NCI-H1694 treated with DMSO at 0.1 percent for 48 hours (cell line): ENCODE data around the gene CLRN2.

Experiments used
- DNase-seq: peaks from one replicate; lab custom pipeline; 2025; lab: John Stamatoyannopoulos, UW

Gene CLRN2

GRCh38 chr4:17514865-17515264 is at the start of gene CLRN2:
Gene CLRN2 (plus strand): TSS chr4:17515165. CDS start chr4:17515267, 102 bp downstream.
- no peak for DNase-seq

- peak; percentile 4 for DNase-seq
Measured at GRCh38 chr4:17468619-17469221, 46.2 kb upstream of the CLRN2 start.

- no peak for DNase-seq
Measured at GRCh38 chr4:17469931-17470674, 44.9 kb upstream of the CLRN2 start.

GRCh38 chr4:17475481-17475880 is 39.5 kb upstream of the CLRN2 start:
- no peak for DNase-seq

GRCh38 chr4:17476853-17477252 is 38.1 kb upstream of the CLRN2 start:
- no peak for DNase-seq

- DNase-seq = no peak
Measured at GRCh38 chr4:17477774-17478472, 37.0 kb upstream of the CLRN2 start.

- no peak for DNase-seq
Measured at GRCh38 chr4:17480210-17480927, 34.6 kb upstream of the CLRN2 start.

GRCh38 chr4:17480955-17481354 is 34.0 kb upstream of the CLRN2 start:
- DNase-seq = no peak

GRCh38 chr4:17482716-17483115 is 32.2 kb upstream of the CLRN2 start:
- no peak for DNase-seq

DNA sequence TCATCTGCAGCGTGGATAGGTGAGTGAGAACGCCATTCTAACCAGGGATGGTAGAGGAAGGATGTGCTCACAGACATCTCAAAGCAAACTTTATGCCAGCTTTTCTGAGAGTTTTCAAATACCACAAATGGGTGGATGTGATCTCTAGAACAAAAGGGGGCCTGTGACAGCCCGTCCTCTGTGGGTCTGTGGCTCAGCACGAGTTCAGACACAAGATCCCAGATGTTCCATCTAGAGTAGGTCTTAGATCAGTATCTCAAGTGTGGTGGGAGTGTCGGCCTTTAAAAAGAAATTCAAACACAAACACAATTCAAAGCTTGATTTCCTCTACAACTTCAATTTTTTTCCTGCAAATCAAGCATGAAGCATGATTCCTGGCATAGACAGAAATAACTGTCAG is 25.8 kb upstream of the CLRN2 start:
- DNase-seq = no peak

- DNase-seq = no peak
Measured at GRCh38 chr4:17489721-17490120, 25.2 kb upstream of the CLRN2 start.

DNA sequence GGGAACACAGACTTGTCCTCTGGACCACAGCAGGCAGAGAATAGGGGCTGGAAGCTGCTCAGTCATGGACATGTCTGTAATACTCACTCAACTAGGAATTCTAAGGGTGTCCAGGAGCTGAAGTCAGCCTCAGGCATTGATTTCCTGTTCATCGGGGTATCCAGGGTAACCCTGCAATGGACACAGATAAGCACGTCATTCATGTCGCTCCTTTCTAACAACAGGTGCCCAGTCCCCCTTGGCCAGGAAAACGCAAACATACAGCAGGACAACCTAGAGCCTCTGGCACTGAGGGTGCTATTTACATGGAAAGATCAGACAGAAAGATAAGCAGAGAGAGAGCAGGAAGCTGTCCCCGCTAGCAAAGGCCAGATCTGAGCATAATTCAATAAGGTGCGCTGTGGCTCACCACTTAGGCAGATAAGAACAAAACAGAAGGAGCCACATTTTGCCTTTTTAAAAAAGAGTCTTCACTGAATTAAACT is 24.3 kb upstream of the CLRN2 start:
- no peak for DNase-seq

DNA sequence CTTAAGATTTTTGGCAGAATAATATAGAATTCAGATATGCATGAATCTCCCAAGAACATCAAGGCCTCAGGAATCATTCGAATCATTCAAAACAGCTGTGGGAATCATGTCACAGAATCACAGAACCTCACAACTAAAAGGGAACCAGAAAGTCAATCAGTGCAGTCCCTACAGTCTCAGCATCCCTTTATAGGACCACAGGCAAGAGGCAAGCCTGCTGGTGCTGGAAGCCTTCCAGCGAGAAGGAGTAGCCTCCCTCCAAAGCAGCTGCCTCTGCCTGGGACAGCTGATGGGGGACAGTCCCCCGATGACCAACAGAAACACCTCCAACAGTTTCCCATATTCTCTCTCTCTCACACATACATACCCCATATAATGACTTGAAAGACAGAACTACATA is 23.8 kb upstream of the CLRN2 start:
- DNase-seq = no peak

GRCh38 chr4:17492058-17492741 is 22.8 kb upstream of the CLRN2 start:
- no peak for DNase-seq

DNA sequence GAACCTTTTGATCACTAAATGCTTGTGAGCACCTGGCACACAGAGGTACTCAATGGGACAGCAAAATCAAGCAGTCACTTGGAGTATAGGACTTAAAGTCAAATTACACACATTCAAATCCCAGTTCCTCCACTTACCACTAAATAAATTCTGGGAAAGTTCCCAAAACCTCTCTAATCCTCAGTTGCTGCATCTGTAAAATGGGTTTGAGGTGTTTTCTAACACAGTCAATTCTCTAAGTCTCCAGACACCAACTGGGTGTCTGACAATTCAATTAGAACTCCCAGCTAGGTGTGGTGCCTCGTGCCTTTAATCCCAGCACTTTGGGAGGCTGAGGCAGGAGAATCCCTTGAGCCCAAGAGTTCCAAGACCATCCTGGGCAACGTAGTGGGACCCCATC is 22.1 kb upstream of the CLRN2 start:
- DNase-seq = no peak

- no peak for DNase-seq
Measured at GRCh38 chr4:17493619-17494018, 21.3 kb upstream of the CLRN2 start.

GRCh38 chr4:17494258-17495190 is 20.4 kb upstream of the CLRN2 start:
- DNase-seq = no peak

DNA sequence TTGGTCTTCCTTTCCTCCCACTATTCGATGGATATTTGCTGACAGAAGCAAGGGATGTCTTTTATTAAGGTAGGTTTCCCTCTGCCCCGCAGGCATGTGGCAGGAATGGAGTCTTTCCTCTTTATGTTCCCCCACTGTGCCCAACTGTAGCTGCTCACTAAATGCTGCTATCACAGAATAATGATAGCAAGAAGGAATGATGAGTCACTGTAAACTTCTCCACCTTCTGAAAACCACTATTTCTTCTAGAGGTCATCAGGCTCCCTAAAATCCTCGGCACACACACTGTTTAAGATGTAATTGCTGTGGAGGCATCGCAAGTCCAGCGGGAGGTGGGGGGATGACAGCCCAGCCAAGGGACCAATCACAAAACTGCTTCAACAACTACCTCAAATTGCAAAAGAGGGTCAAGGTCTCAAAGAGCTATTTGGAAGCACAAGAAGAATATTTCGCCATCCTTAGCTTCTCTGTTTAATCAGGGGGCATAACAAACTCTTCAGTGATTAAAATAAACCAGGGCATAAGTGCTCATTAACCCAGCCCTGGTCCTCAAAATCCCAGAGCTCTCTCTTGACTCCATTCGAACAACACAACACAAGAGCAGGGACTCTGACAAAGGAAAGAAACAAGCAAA is 17.0 kb upstream of the CLRN2 start:
- DNase-seq = no peak

GRCh38 chr4:17500574-17500973 is 14.4 kb upstream of the CLRN2 start:
- no peak for DNase-seq

- no peak for DNase-seq
Measured at GRCh38 chr4:17502756-17503155, 12.2 kb upstream of the CLRN2 start.
